ENCODE data around the gene PRRG2.

PRRG2 gene

GRCh38 chr19:49557641-49558325, 23.3 kb upstream of the PRRG2 start:
- no peak for DNase-seq

- DNase-seq = no peak
Measured at GRCh38 chr19:49558591-49558990, 22.5 kb upstream of the PRRG2 start.

- DNase-seq = no peak
Measured at GRCh38 chr19:49559443-49559842, 21.7 kb upstream of the PRRG2 start.

- DNase-seq = no peak
Measured at GRCh38 chr19:49559928-49560327, 21.2 kb upstream of the PRRG2 start.

- no peak for DNase-seq
Measured at GRCh38 chr19:49560358-49560900, 20.7 kb upstream of the PRRG2 start.

- no peak for DNase-seq
Measured at GRCh38 chr19:49564616-49565045, 16.5 kb upstream of the PRRG2 start.

GRCh38 chr19:49565261-49565660, 15.9 kb upstream of the PRRG2 start:
- DNase-seq = no peak

- no peak for DNase-seq
Measured at GRCh38 chr19:49566302-49566701, 14.8 kb upstream of the PRRG2 start.

- no peak for DNase-seq
Measured at GRCh38 chr19:49567861-49568441, 13.2 kb upstream of the PRRG2 start.

GRCh38 chr19:49570138-49570856, 10.8 kb upstream of the PRRG2 start:
- peak; percentile 19 for DNase-seq

GRCh38 chr19:49570997-49571676, 10.0 kb upstream of the PRRG2 start:
- DNase-seq = peak; percentile 26

GRCh38 chr19:49573009-49573408, 8.1 kb upstream of the PRRG2 start:
- no peak for DNase-seq

- DNase-seq = no peak
Measured at GRCh38 chr19:49573425-49573824, 7.7 kb upstream of the PRRG2 start.

- DNase-seq = no peak
Measured at GRCh38 chr19:49574206-49574755, 6.8 kb upstream of the PRRG2 start.

GRCh38 chr19:49579193-49579592, 1.9 kb upstream of the PRRG2 start:
- DNase-seq = no peak

GRCh38 chr19:49579947-49580263, 1.2 kb upstream of the PRRG2 start:
- DNase-seq = no peak

- peak; percentile 79 for DNase-seq
Measured at GRCh38 chr19:49580264-49581006, 681 bp upstream of the PRRG2 start, which contains the start of gene NOSIP. Gene NOSIP (minus strand): TSS chr19:49580556. CDS start chr19:49560691, 19,865 bp downstream.

- DNase-seq = no peak
Measured at GRCh38 chr19:49583239-49583638, 2.1 kb downstream of the PRRG2 start.

- DNase-seq = no peak
Measured at GRCh38 chr19:49585023-49585422, 3.9 kb downstream of the PRRG2 start.

- DNase-seq = no peak
Measured at GRCh38 chr19:49587227-49587626, 6.1 kb downstream of the PRRG2 start.

- no peak for DNase-seq
Measured at GRCh38 chr19:49588365-49589122, 7.4 kb downstream of the PRRG2 start.

- DNase-seq = no peak
Measured at GRCh38 chr19:49589502-49589905, 8.4 kb downstream of the PRRG2 start.

Data from NCI-H524 treated with DMSO at 0.1 percent for 48 hours (cell line).